ENCODE data around the gene NPR1. TPM values are rescaled to one million over a fixed set of nuclear protein-coding genes. Genes with fewer than 3 reads are reported as not detected.
A peak's percentile ranks its signal among the peaks of the same experiment; 100 is the strongest.

The NPR1 gene
- polyA plus RNA-seq, 2 of the 4 experiments (the other 2 are of a cell fraction): 0.39 to 1.9 TPM

GRCh38 chr1:153635872-153636271, 42.6 kb upstream of the NPR1 start:
- peaks cover 25% of the 10 kb centered on the region for H3K4me1 ChIP-seq
- ATAC-seq: no peak
- WGBS (ENCODE audit: missing lambda C conversion rate): 81% methylated on average over 7 of the region's 7 CpGs
- H3K4me2 ChIP-seq: peak overlapping the region; percentile 98
- POLR2A ChIA-PET: interaction anchor here (2.5 to 2.6 kb wide), 2 partner anchors 9 to 22 kb away, joined by 48 to 49 read pairs; partner anchors contain the start of genes S100A14 and S100A16
- no peak for DNase-seq (ENCODE audit: low read depth in 1 of 2, low spot score in 1 of 2)
- peak overlapping the region in 1 of 2 experiments; percentile 99; a peak in 2 of 6 replicates for H3K27ac ChIP-seq
- no peak for FAIRE-seq
- TF ChIP-seq PBX3 (IDR thresholded peaks at IDR 0.05) (no peak), CBX8 (IDR thresholded peaks at IDR 0.05) (no peak), HOXA7 (CRISPR knock-in tag; IDR thresholded peaks at IDR 0.05) (no peak), MYC (IDR thresholded peaks at IDR 0.05; ENCODE audit: borderline replicate concordance, low read length) (no peak), TP53 (CRISPR knock-in tag; IDR thresholded peaks at IDR 0.05) (no peak), ZNF302 (CRISPR knock-in tag; IDR thresholded peaks at IDR 0.05) (no peak), KDM5A (IDR thresholded peaks at IDR 0.05) (no peak), ZC3H11A (IDR thresholded peaks at IDR 0.05) (no peak), JUNB (IDR thresholded peaks at IDR 0.05) (no peak), SREBF2 (IDR thresholded peaks at IDR 0.05) (no peak), JUN (IDR thresholded peaks at IDR 0.05) (no peak), CBX2 (IDR thresholded peaks at IDR 0.05; ENCODE audit: borderline replicate concordance, low read depth) (no peak)
- TF ChIP-seq, protein P1, sequence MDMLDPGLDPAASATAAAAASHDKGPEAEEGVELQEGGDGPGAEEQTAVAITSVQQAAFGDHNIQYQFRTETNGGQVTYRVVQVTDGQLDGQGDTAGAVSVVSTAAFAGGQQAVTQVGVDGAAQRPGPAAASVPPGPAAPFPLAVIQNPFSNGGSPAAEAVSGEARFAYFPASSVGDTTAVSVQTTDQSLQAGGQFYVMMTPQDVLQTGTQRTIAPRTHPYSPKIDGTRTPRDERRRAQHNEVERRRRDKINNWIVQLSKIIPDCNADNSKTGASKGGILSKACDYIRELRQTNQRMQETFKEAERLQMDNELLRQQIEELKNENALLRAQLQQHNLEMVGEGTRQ (IDR thresholded peaks at IDR 0.05): no peak
- TF ChIP-seq, protein P2, sequence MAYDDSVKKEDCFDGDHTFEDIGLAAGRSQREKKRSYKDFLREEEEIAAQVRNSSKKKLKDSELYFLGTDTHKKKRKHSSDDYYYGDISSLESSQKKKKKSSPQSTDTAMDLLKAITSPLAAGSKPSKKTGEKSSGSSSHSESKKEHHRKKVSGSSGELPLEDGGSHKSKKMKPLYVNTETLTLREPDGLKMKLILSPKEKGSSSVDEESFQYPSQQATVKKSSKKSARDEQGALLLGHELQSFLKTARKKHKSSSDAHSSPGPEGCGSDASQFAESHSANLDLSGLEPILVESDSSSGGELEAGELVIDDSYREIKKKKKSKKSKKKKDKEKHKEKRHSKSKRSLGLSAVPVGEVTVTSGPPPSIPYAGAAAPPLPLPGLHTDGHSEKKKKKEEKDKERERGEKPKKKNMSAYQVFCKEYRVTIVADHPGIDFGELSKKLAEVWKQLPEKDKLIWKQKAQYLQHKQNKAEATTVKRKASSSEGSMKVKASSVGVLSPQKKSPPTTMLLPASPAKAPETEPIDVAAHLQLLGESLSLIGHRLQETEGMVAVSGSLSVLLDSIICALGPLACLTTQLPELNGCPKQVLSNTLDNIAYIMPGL (CRISPR knock-in tag; IDR thresholded peaks at IDR 0.05; ENCODE audit: borderline replicate concordance): no peak
- H3K9me3 ChIP-seq: no peaks in the 10 kb centered on the region
- H3K4me3 ChIP-seq: peak overlapping the region; percentile 90
- CTCF ChIA-PET: interaction anchor here (0.6 to 3.4 kb wide), 4 partner anchors 15 to 102 kb away, joined by 3 to 32 read pairs (median 16); no protein-coding TSS in a partner anchor

DNA sequence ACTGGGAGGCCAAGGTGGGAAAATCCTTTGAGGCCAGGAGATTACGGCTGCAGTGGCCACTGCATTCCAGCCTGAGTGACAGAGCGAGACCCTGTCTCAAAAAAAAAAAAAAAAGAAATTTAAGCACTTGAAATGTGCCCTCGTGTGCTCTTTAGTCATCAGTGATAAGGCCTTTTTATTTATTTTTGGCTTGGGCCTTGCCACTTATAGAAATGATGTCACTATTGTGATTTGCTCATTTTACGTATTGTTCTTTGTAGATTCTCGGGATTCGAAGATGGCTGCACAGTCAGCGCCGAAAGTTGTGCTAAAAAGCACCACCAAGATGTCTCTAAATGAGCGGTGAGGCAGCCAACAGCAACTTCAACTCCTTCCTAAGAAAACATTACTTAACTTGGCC, 42.2 kb upstream of the NPR1 start:
- no peak for FAIRE-seq
- no peak overlapping the region for H3K27ac ChIP-seq
- ChIA-PET POLR2A (no interaction called here), CTCF (interaction anchor here (1.1 to 3.1 kb wide), 3 partner anchors 9 to 103 kb away, joined by 4 to 19 read pairs (median 10); partner anchors contain the start of genes S100A1 and S100A13)
- no peak overlapping the region for H3K4me3 ChIP-seq
- H3K4me1 ChIP-seq: peaks cover 25% of the 10 kb centered on the region
- 96% methylated on average over 9 of the region's 9 CpGs for WGBS (ENCODE audit: missing lambda C conversion rate)
- DNase-seq (ENCODE audit: low read depth in 1 of 2, low spot score in 1 of 2): no peak
- TF ChIP-seq, protein P3, sequence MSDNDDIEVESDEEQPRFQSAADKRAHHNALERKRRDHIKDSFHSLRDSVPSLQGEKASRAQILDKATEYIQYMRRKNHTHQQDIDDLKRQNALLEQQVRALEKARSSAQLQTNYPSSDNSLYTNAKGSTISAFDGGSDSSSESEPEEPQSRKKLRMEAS (IDR thresholded peaks at IDR 0.05): no peak
- no peak for TF ChIP-seq ZSCAN20 (CRISPR knock-in tag; IDR thresholded peaks at IDR 0.05)
- TF ChIP-seq HES2 (IDR thresholded peaks at IDR 0.05): no peak
- no peak for TF ChIP-seq ZFP36 (IDR thresholded peaks at IDR 0.05; ENCODE audit: borderline replicate concordance, partially characterized antibody)
- TF ChIP-seq, protein P2 (CRISPR knock-in tag; IDR thresholded peaks at IDR 0.05; ENCODE audit: borderline replicate concordance): no peak
- TF ChIP-seq NR3C1 (IDR thresholded peaks at IDR 0.05): no peak
- no peak for TF ChIP-seq RFX5 (IDR thresholded peaks at IDR 0.05)
- TF ChIP-seq EHF (CRISPR knock-in tag; IDR thresholded peaks at IDR 0.05): no peak
- no peak for TF ChIP-seq PBX3 (IDR thresholded peaks at IDR 0.05)
- no peak for TF ChIP-seq RCOR1 (IDR thresholded peaks at IDR 0.05; ENCODE audit: low read depth, low read length)
- no peak for TF ChIP-seq CBX8 (IDR thresholded peaks at IDR 0.05)
- TF ChIP-seq SMC3 (IDR thresholded peaks at IDR 0.05): no peak
- no peak for TF ChIP-seq HOXA7 (CRISPR knock-in tag; IDR thresholded peaks at IDR 0.05)
- no peak for TF ChIP-seq FOSL2 (IDR thresholded peaks at IDR 0.05)
- TF ChIP-seq FOSL2 (CRISPR knock-in tag; IDR thresholded peaks at IDR 0.05): no peak
- no peak for TF ChIP-seq TP53 (CRISPR knock-in tag; IDR thresholded peaks at IDR 0.05)
- TF ChIP-seq ZNF302 (CRISPR knock-in tag; IDR thresholded peaks at IDR 0.05): no peak
- TF ChIP-seq HEYL (CRISPR knock-in tag; IDR thresholded peaks at IDR 0.05): no peak
- no peak for TF ChIP-seq SREBF2 (IDR thresholded peaks at IDR 0.05)
- TF ChIP-seq HDAC2 (IDR thresholded peaks at IDR 0.05): no peak
- peak overlapping the region; percentile 98 for H3K4me2 ChIP-seq
- ATAC-seq: no peak
- no peaks in the 10 kb centered on the region for H3K9me3 ChIP-seq
